Pancreas (tissue), 10 donors: ENCODE data around the gene KLK5. TPM values are rescaled to one million over a fixed set of nuclear protein-coding genes. Genes with fewer than 3 reads are reported as not detected.

Experiments
- ATAC-seq, 4 donors: fragments of 200-7000 bp; cut with Tn5 transposase; one replicate each; pipeline versions ENCODE4 v1.8.0 to v1.9.1; 2020; ENCODE audit warnings: mild to moderate bottlenecking in 4 of 4, moderate library complexity in 4 of 4
- DNase-seq, 6 donors: peaks; one replicate each; pipeline ENCODE4 v3.0.0-alpha.2; 2020
- FAIRE-seq: peaks from 2 replicates; lab custom pipeline; 2012; peaks lifted over from hg19 to GRCh38; lab: Jason Lieb, UNC
- H3K27ac ChIP-seq, 4 donors: fragments of 200-600 bp; sonication (generic); 1 replicate in 3 of 4; 2 replicates in 1 of 4; pipeline versions ENCODE4 v1.5.0 to v1.8.0; 2020
- H3K27me3 ChIP-seq, 4 donors: fragments of 200-600 bp; one replicate each; pipeline ENCODE4 v1.8.0; 2021
- H3K36me3 ChIP-seq, 3 donors: fragments of 200-600 bp; sonication (generic) in 1 of 3; one replicate each; pipeline versions ENCODE4 v1.5.0 to v1.8.0; 2020 to 2021
- H3K4me1 ChIP-seq, 3 donors: fragments of 200-600 bp; one replicate each; pipeline ENCODE4 v1.8.0; 2021
- H3K4me3 ChIP-seq, 4 donors: fragments of 200-600 bp; sonication (generic) in 2 of 4; one replicate each; pipeline versions ENCODE4 v1.5.0 to v1.8.0; 2020 to 2021
- H3K9me3 ChIP-seq, 4 donors: fragments of 200-600 bp; one replicate each; pipeline ENCODE4 v1.8.0; 2021
- CTCF ChIP-seq, 4 donors: fragments of 200-600 bp; sonication (generic) in 3 of 4; IDR thresholded peaks; one replicate each; pipeline versions ENCODE4 v1.5.0 to v1.8.0; 2021; ENCODE audit warnings: antibody characterized with exemption in 4 of 4
- WGBS, 2 donors: extraction: QIAGEN DNeasy Blood & Tissue Kit; methylation state at CpG; one replicate each; pipeline ENCODE4 v1.1.7; 2013; 5-methylcytosine and 5-hydroxymethylcytosine counted together
- intact Hi-C, 3 donors: fragments of 100-400 bp; cut with DNase I; formaldehyde crosslinking; loops; one replicate each; pipeline versions ENCODE4 v1.11.1 to v1.14.2; 2022
- polyA plus RNA-seq, 2 donors: library from polyadenylated mRNA; stranded (reverse); fragments of 200-250 nt; gene quantifications; one replicate each; pipeline ENCODE4 v1.2.3, GENCODE V29; 2013
- total RNA-seq, 6 donors: library from RNA; stranded (reverse); fragmentation: NEBNext Ultra II Directional in 4 of 6; extraction: Animal tissue kit (Norgen Biotek cat#: 25700) in 4 of 6; gene quantifications; one replicate each; pipeline versions ENCODE4 v1.2.1 to v1.2.4, GENCODE V29; 2021 to 2023
- donor health status: healthy with polysubstance abuse.
- donor health status: DM: no; HTN: no; CAD: no; lungs with moderate emphysema.
- donor health status: DM: no; HTN: no; CAD: no.
- donor health status: control.
- donor health status: control.
- donor health status: Bipolar disorder and iron deficiency.
- donor health status: DM: yes; HTN: yes; CAD: no.
- donor health status: DM: no; HTN: no; CAD: no.
- donor health status: DM: no; HTN: no; CAD: no.
- donor health status: DM: yes; HTN: yes; CAD: no.

Gene KLK5
- total and polyA plus RNA-seq, 8 donors: 0.11 TPM; not detected in 7

- Histone ChIP-seq H3K4me1 (no peaks in the 10 kb centered on the region), H3K36me3 (no peaks in the 10 kb centered on the region), H3K4me3 (no peak overlapping the region), H3K9me3 (no peaks in the 10 kb centered on the region), H3K27ac (no peak overlapping the region), H3K27me3 (no peaks in the 10 kb centered on the region)
- no peak for TF ChIP-seq CTCF (IDR thresholded peaks at IDR 0.05)
- DNase-seq (peak in 1 of 6 donors; percentile 47), FAIRE-seq (no peak), ATAC-seq (no peak)
- WGBS, 2 donors: 49 to 52% methylated on average over 19 of the region's 19 CpGs
- intact Hi-C loops: no loop called here
Measured at GRCh38 chr19:50949861-50950260, 3.0 kb downstream of the KLK5 start.

GRCh38 chr19:50947123-50947522 is 5.7 kb downstream of the KLK5 start:
- no peak for FAIRE-seq
- 53 to 61% methylated on average over 4 of the region's 4 CpGs for WGBS, 2 donors

GRCh38 chr19:50944795-50945194 is 8.0 kb downstream of the KLK5 start:
- WGBS, 2 donors: 51 to 52% methylated on average over 4 of the region's 4 CpGs
- ATAC-seq: no peak
- intact Hi-C loops: no loop called here
- H3K27me3 ChIP-seq: peaks cover 0 to 4% (median 0%) of the 10 kb centered on the region in 4 donors
- TF ChIP-seq CTCF (IDR thresholded peaks at IDR 0.05): no peak
- no peak overlapping the region for H3K27ac ChIP-seq
- H3K9me3 ChIP-seq: no peaks in the 10 kb centered on the region
- H3K4me1 ChIP-seq: no peaks in the 10 kb centered on the region
- H3K4me3 ChIP-seq: no peak overlapping the region
- peak in 1 of 6 donors; percentile 3 for DNase-seq
- H3K36me3 ChIP-seq: no peaks in the 10 kb centered on the region
- FAIRE-seq: no peak

More at GRCh38 chr19:50947123-50947522, 5.7 kb downstream of the KLK5 start:
- no peak for TF ChIP-seq CTCF (IDR thresholded peaks at IDR 0.05)
- Histone ChIP-seq H3K4me1 (no peaks in the 10 kb centered on the region), H3K4me3 (no peak overlapping the region), H3K9me3 (no peaks in the 10 kb centered on the region), H3K27me3 (no peaks in the 10 kb centered on the region), H3K36me3 (no peaks in the 10 kb centered on the region), H3K27ac (no peak overlapping the region)
- no peak for ATAC-seq
- DNase-seq: no peak
- intact Hi-C loops: no loop called here

GRCh38 chr19:50943074-50943828 is 9.6 kb downstream of the KLK5 start:
- DNase-seq: peak in 1 of 6 donors; percentile 17
- no peaks in the 10 kb centered on the region for H3K4me1 ChIP-seq
- 69 to 70% methylated on average over 10 of the region's 10 CpGs for WGBS, 2 donors
- no peak overlapping the region for H3K27ac ChIP-seq
- H3K9me3 ChIP-seq: no peaks in the 10 kb centered on the region
- H3K36me3 ChIP-seq: no peaks in the 10 kb centered on the region
- H3K27me3 ChIP-seq: peaks cover 0 to 4% (median 0%) of the 10 kb centered on the region in 4 donors
- no peak for FAIRE-seq
- TF ChIP-seq CTCF (IDR thresholded peaks at IDR 0.05): no peak
- no peak for ATAC-seq
- intact Hi-C loops: no loop called here
- H3K4me3 ChIP-seq: no peak overlapping the region

DNA sequence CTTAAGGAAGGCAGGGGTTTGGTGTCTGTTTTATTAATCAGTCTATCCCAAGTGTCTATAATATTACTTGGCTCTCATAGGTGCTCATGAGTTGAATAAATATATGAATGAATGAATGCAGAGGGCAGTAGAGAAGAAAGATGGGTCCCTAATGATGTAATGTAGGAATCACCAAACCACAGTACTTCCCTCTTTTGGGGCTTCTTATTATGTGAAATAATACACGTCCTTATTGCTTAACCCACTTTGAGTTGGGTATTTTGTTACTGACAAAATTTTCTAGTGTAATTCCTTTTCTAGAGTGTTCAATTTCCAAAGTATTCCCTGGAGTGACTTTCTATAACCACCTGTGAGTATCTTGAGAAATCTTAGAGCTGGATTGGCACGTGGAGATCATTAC is 13.2 kb downstream of the KLK5 start:
- Histone ChIP-seq H3K4me3 (no peak overlapping the region), H3K4me1 (no peaks in the 10 kb centered on the region), H3K27me3 (peaks cover 0 to 4% (median 0%) of the 10 kb centered on the region in 4 donors), H3K9me3 (no peaks in the 10 kb centered on the region), H3K27ac (no peak overlapping the region), H3K36me3 (no peaks in the 10 kb centered on the region)
- ATAC-seq (no peak), FAIRE-seq (no peak), DNase-seq (no peak)
- WGBS, 2 donors: 38 to 49% methylated on average over 2 of the region's 2 CpGs
- TF ChIP-seq CTCF (IDR thresholded peaks at IDR 0.05): no peak
- intact Hi-C loops: no loop called here
